IMR-90 (cell line): ENCODE results near the gene ACTR5.

Experiments used
- BHLHE40 ChIP-seq: fragments of 150-350 bp; IDR thresholded peaks from 2 replicates; pipeline ENCODE4 v1.6.1; 2016; ENCODE audit warnings: mild to moderate bottlenecking, low read depth, low read length
- CEBPB ChIP-seq: IDR thresholded peaks from 2 replicates; pipeline ENCODE4 v1.6.1; 2012; ENCODE audit warnings: low read depth, low read length, improper control_type of control experiment
- CTCF ChIP-seq: conservative IDR thresholded peaks from 2 replicates; pipeline ENCODE4 v1.5.1; 2012; ENCODE audit warnings: mild to moderate bottlenecking, low read depth, low read length, improper control_type of control experiment
- ELK1 ChIP-seq: fragments of 150-350 bp; IDR thresholded peaks from 2 replicates; pipeline ENCODE4 v1.6.1; 2016; ENCODE audit warnings: low read depth, mild to moderate bottlenecking, low read length, moderate library complexity, borderline replicate concordance
- FOS ChIP-seq: fragments of 150-350 bp; IDR thresholded peaks from 2 replicates; pipeline ENCODE4 v1.6.1; 2016; ENCODE audit warnings: low read depth, low read length
- MAFK ChIP-seq: IDR thresholded peaks from 2 replicates; pipeline ENCODE4 v1.6.1; 2012; ENCODE audit warnings: low read depth, low read length, improper control_type of control experiment
- MAZ ChIP-seq: IDR thresholded peaks from 2 replicates; pipeline ENCODE4 v1.6.1; 2012; ENCODE audit warnings: low read depth, mild to moderate bottlenecking, low read length, improper control_type of control experiment, moderate library complexity, borderline replicate concordance
- NFE2L2 ChIP-seq: fragments of 150-350 bp; IDR thresholded peaks from 2 replicates; pipeline ENCODE4 v1.6.1; 2016; ENCODE audit warnings: low read depth, mild to moderate bottlenecking, low read length
- POLR2A ChIP-seq: IDR thresholded peaks from 2 replicates; pipeline ENCODE4 v1.6.1; 2012; ENCODE audit warnings: mild to moderate bottlenecking, low read depth, low read length
- RAD21 ChIP-seq: IDR thresholded peaks from 2 replicates; pipeline ENCODE4 v1.6.1; 2012; ENCODE audit warnings: low read length, improper control_type of control experiment
- RCOR1 ChIP-seq: IDR thresholded peaks from 2 replicates; pipeline ENCODE4 v1.6.1; 2012; ENCODE audit warnings: mild to moderate bottlenecking, low read length, improper control_type of control experiment; ENCODE audit not compliant: insufficient replicate concordance
- RFX5 ChIP-seq: IDR thresholded peaks from 2 replicates; pipeline ENCODE4 v1.8.0; 2012; ENCODE audit warnings: low read depth, mild to moderate bottlenecking, low read length, moderate library complexity
- SMC3 ChIP-seq: fragments of 150-350 bp; IDR thresholded peaks from 2 replicates; pipeline ENCODE4 v1.6.1; 2016; ENCODE audit warnings: low read depth, mild to moderate bottlenecking, antibody characterized with exemption, low read length, moderate library complexity
- USF2 ChIP-seq: fragments of 150-350 bp; IDR thresholded peaks from 2 replicates; pipeline ENCODE4 v1.6.1; 2017; ENCODE audit warnings: mild to moderate bottlenecking, antibody characterized with exemption, low read length, low read depth

GRCh38 chr20:38811769-38812168 is 63.5 kb downstream of the ACTR5 start:
- TF ChIP-seq CTCF (no peak), POLR2A (no peak), BHLHE40 (no peak), RFX5 (no peak), CEBPB (no peak), USF2 (no peak), MAZ (no peak), RAD21 (no peak), ELK1 (no peak), RCOR1 (no peak), SMC3 (no peak), FOS (no peak), MAFK (no peak), NFE2L2 (no peak)
